ENCODE results near the gene CDT1.

- no peak for TF ChIP-seq ASH2L (IDR thresholded peaks at IDR 0.05; ENCODE audit: borderline replicate concordance, low read depth)
- TF ChIP-seq CTCF (IDR thresholded peaks at IDR 0.05 in 2 of 3, conservative IDR thresholded peaks at IDR 0.05 in 1 of 3; ENCODE audit: control insufficient read depth in 2 of 3, extremely low read depth in 1 of 3, insufficient read depth in 1 of 3, low read depth in 3 of 3, low read length in 3 of 3), result no peak
- TF ChIP-seq CEBPB (IDR thresholded peaks at IDR 0.05; ENCODE audit: borderline replicate concordance in 1 of 2, low read depth in 2 of 2, low read length in 2 of 2), result no peak
- TF ChIP-seq POLR2A (IDR thresholded peaks at IDR 0.05; ENCODE audit: low read depth, low read length), result no peak
- TF ChIP-seq SP1 (IDR thresholded peaks at IDR 0.05; ENCODE audit: low read depth, low read length), result no peak
- TF ChIP-seq MXI1 (IDR thresholded peaks at IDR 0.05; ENCODE audit: low read depth, low read length), result no peak
- no peak for TF ChIP-seq MAX (IDR thresholded peaks at IDR 0.05; ENCODE audit: low read depth, low read length)
- no peak for TF ChIP-seq ELK1 (IDR thresholded peaks at IDR 0.05; ENCODE audit: low read depth, low read length)
- no peak for TF ChIP-seq NFIC (IDR thresholded peaks at IDR 0.05; ENCODE audit: low read depth, low read length)
- no peak for TF ChIP-seq CEBPZ (IDR thresholded peaks at IDR 0.05; ENCODE audit: low read depth, low read length)
- no peak for TF ChIP-seq TCF12 (IDR thresholded peaks at IDR 0.05; ENCODE audit: low read depth, low read length)
Measured at GRCh38 chr16:88839745-88840599, 36.4 kb downstream of the CDT1 start.
